ENCODE data around the gene POM121. TPM values are rescaled to one million over a fixed set of nuclear protein-coding genes. Genes with fewer than 3 reads are reported as not detected.
"Not testable (repeated sequence)": the region's sequence is repeated elsewhere in the genome, so short reads cannot be mapped to it uniquely, and the experiment has no call there.

Gene POM121
- total RNA-seq, 1 donor from 2014 or later = 60.6 TPM

DNA sequence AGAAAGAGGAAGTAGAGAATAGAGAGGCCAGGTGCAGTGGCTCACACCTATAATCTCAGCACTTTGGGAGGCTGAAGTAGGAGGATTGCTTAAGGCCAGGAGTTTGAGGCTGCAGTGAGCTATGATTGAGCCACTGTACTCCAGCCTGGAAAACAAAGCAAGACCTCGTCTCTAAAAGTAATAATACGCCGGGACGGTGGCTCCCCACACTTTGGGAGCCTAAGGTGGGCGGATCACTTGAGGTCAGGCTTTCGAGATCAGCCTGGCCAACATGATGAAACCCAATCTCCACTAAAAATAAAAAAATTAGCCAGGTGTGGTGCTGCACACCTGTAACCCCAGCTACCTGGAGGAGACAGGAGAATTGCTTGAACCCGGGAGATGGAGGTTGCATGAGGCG lies 70.6 kb downstream of the POM121 start:
- DNase-seq (ENCODE audit: low spot score) = peak; percentile 81

GRCh38 chr7:72997447-72997846 lies 72.6 kb downstream of the POM121 start:
- not testable (repeated sequence) for DNase-seq (ENCODE audit: low spot score)

DNA sequence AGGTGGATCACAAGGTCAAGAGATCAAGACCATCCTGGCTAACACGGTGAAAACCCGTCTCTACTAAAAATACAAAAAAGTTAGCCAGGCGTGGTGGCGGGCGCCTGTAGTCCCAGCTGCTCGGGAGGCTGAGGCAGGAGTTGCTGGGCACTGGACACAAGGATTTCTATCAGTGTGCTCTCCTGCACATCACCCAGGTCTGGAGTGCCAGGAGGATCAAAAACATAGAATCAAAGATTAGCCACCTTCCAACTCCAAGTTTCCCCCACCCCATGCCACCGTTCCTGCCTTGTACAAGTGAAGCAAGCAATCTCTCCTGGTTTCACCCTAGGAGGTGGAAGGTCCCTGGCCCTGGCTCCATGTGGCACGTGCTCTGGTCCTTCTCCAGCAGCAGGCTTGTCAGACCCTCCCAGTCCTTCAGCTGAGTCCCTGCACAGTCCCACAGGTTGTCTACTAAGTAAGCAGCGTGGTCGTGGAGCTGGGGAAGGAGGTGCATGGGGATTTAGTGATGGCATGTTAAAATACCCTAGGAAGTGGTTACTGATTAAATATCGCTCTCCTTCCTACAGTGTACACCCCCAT lies 73.1 kb downstream of the POM121 start:
- not testable (repeated sequence) for DNase-seq (ENCODE audit: low spot score)

Other genes starting within 250 kb of the POM121 start
- 2.4 TPM for gene TYW1B, start 96.9 kb upstream of the POM121 start, total RNA-seq
- 0.61 TPM for gene TRIM74, start 44.4 kb downstream of the POM121 start, total RNA-seq
- not detected for gene SPDYE8, start 104.7 kb downstream of the POM121 start, total RNA-seq
- gene SPDYE11, start 132.8 kb downstream of the POM121 start, total RNA-seq = not detected
- gene SPDYE9, start 160.9 kb downstream of the POM121 start, total RNA-seq = not detected